GM19035 (cell line): ENCODE results near the gene CD34.

Source experiments
- ATAC-seq: cut with Tn5 transposase; IDR thresholded peaks from one replicate; pipeline ENCODE4 v1.9.1; 2021; ENCODE audit not compliant: unreplicated experiment

The CD34 gene

GRCh38 chr1:207836591-207837347 lies 74.2 kb downstream of the CD34 start:
- ATAC-seq: no peak

- no peak for ATAC-seq
Observed at GRCh38 chr1:207835958-207836357, 75.0 kb downstream of the CD34 start.

- ATAC-seq: no peak
Observed at GRCh38 chr1:207833956-207834660, 76.8 kb downstream of the CD34 start.

- ATAC-seq: no peak
Observed at GRCh38 chr1:207833381-207833780, 77.5 kb downstream of the CD34 start.

- no peak for ATAC-seq
Observed at GRCh38 chr1:207832796-207833195, 78.1 kb downstream of the CD34 start.

- peak; percentile 78 for ATAC-seq
Observed at GRCh38 chr1:207831517-207832327, 79.2 kb downstream of the CD34 start.
